Tibial artery (tissue), 4 donors: Measurements from ENCODE around the gene USP32.
A peak's percentile ranks its signal among the peaks of the same experiment; 100 is the strongest.
"Not testable (repeated sequence)": the region's sequence is repeated elsewhere in the genome, so short reads cannot be mapped to it uniquely, and the experiment has no call there.

ENCODE experiments used
- DNase-seq, 2 donors: peaks; one replicate each; pipeline ENCODE4 v3.0.0-alpha.2; 2019
- H3K27ac ChIP-seq, 2 donors: fragments of 200-600 bp; sonication (generic) in 1 of 2; 1 replicate in 1 of 2; 2 replicates in 1 of 2; pipeline ENCODE4 v1.5.1; 2018 to 2019; ENCODE audit warnings: mild to moderate bottlenecking in 1 of 2
- H3K27me3 ChIP-seq, 2 donors: fragments of 200-600 bp; sonication (generic) in 1 of 2; one replicate each; pipeline versions ENCODE4 v1.5.1 to v1.6.0; 2016 to 2019
- H3K36me3 ChIP-seq, 3 donors: fragments of 200-600 bp; sonication (generic) in 2 of 3; one replicate each; pipeline ENCODE4 v1.5.1; 2016 to 2019; ENCODE audit warnings: mild to moderate bottlenecking in 2 of 3
- H3K4me1 ChIP-seq, 4 donors: fragments of 200-600 bp; sonication (generic) in 2 of 4; 1 replicate in 3 of 4; 2 replicates in 1 of 4; pipeline ENCODE4 v1.5.1; 2016 to 2019
- H3K4me3 ChIP-seq, 2 donors: fragments of 200-600 bp; sonication (generic) in 1 of 2; 1 replicate in 1 of 2; 2 replicates in 1 of 2; pipeline ENCODE4 v1.5.1; 2018 to 2019; ENCODE audit warnings: mild to moderate bottlenecking in 2 of 2
- H3K9me3 ChIP-seq, 3 donors: fragments of 200-600 bp; sonication (generic) in 1 of 3; one replicate each; pipeline ENCODE4 v1.5.1; 2016 to 2019
- intact Hi-C: fragments of 100-400 bp; cut with DNase I; formaldehyde crosslinking; loops from one replicate; pipeline ENCODE4 v1.15.0; 2023; ENCODE audit warnings: low total_unique reads
- TF ChIP-seq, protein P1 (sequence below), 2 experiments: fragments of 200-600 bp in 1 of 2; fragments of 450-650 bp in 1 of 2; IDR thresholded peaks; one replicate each; pipeline ENCODE4 v1.5.1; 2017 to 2019; ENCODE audit warnings: antibody characterized with exemption in 2 of 2, mild to moderate bottlenecking in 1 of 2, moderate library complexity in 1 of 2

Gene USP32

DNA sequence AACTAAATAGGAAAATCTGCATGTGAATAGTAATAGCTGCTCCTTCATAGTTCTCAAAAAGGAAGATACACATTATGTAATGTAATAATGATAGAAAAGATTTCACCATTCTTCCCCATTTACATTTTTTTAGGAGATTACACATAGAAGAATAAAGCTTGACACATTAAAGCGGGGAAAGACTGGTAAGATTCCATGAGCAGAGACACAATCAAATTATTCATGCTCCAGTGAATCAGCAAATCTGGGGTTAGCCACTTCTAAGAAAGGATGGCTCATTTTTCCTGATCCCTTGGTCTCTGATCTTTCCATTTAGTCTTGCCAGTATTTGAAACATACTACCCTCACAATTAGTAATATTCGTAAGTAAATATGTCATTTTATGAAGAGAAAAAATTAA lies 160.2 kb downstream of the USP32 start:
- Histone ChIP-seq H3K27ac (no peak overlapping the region), H3K4me1 (no peaks in the 10 kb centered on the region), H3K27me3 (no peaks in the 10 kb centered on the region), H3K4me3 (no peak overlapping the region), H3K36me3 (peaks cover 16 to 24% (median 16%) of the 10 kb centered on the region in 3 donors), H3K9me3 (no peaks in the 10 kb centered on the region)
- no peak for DNase-seq
- TF ChIP-seq, protein P1, sequence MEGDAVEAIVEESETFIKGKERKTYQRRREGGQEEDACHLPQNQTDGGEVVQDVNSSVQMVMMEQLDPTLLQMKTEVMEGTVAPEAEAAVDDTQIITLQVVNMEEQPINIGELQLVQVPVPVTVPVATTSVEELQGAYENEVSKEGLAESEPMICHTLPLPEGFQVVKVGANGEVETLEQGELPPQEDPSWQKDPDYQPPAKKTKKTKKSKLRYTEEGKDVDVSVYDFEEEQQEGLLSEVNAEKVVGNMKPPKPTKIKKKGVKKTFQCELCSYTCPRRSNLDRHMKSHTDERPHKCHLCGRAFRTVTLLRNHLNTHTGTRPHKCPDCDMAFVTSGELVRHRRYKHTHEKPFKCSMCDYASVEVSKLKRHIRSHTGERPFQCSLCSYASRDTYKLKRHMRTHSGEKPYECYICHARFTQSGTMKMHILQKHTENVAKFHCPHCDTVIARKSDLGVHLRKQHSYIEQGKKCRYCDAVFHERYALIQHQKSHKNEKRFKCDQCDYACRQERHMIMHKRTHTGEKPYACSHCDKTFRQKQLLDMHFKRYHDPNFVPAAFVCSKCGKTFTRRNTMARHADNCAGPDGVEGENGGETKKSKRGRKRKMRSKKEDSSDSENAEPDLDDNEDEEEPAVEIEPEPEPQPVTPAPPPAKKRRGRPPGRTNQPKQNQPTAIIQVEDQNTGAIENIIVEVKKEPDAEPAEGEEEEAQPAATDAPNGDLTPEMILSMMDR (IDR thresholded peaks at IDR 0.05) = no peak
- intact Hi-C loops = no loop called here

DNA sequence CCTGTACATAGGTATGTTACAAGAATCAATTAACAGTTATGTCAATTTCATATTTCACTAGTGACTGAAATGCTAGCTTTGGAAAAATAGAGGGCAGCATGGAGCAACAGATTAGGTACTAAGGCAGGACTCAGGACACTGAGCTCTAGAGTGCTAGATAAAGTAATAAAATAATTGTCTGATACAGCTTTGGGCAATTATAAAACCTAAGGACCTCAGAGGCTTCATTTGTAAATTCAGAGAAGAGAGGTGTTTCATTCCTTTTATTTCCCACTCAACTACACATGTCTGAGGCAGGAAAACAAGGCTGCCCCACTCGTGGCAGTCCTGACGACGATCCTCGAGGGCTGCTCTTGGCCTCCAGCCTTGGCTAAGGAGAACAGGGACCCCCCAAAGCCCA lies 160.7 kb downstream of the USP32 start:
- TF ChIP-seq, protein P1 (IDR thresholded peaks at IDR 0.05) = peak in 1 of 2 experiments; percentile 17
- Histone ChIP-seq H3K4me1 (no peaks in the 10 kb centered on the region), H3K27ac (no peak overlapping the region), H3K9me3 (no peaks in the 10 kb centered on the region), H3K4me3 (no peak overlapping the region), H3K36me3 (peaks cover 16 to 26% (median 16%) of the 10 kb centered on the region in 3 donors), H3K27me3 (no peaks in the 10 kb centered on the region)
- intact Hi-C loops = no loop called here
- no peak for DNase-seq

- Histone ChIP-seq H3K27me3 (no peaks in the 10 kb centered on the region), H3K4me1 (no peaks in the 10 kb centered on the region), H3K27ac (no peak overlapping the region), H3K9me3 (no peaks in the 10 kb centered on the region), H3K4me3 (no peak overlapping the region), H3K36me3 (peaks cover 15 to 27% (median 17%) of the 10 kb centered on the region in 3 donors)
- no peak for DNase-seq
- TF ChIP-seq, protein P1 (IDR thresholded peaks at IDR 0.05) = no peak
- intact Hi-C loops = no loop called here
Measured at GRCh38 chr17:60230358-60230757, 161.6 kb downstream of the USP32 start.

GRCh38 chr17:60229188-60229802 lies 162.6 kb downstream of the USP32 start:
- H3K27ac ChIP-seq = no peak overlapping the region
- no peaks in the 10 kb centered on the region for H3K4me1 ChIP-seq
- H3K9me3 ChIP-seq = no peaks in the 10 kb centered on the region
- DNase-seq = no peak
- intact Hi-C loops = no loop called here
- peaks cover 18 to 27% (median 19%) of the 10 kb centered on the region in 3 donors for H3K36me3 ChIP-seq
- no peaks in the 10 kb centered on the region for H3K27me3 ChIP-seq
- TF ChIP-seq, protein P1 (IDR thresholded peaks at IDR 0.05) = no peak
- H3K4me3 ChIP-seq = no peak overlapping the region

DNA sequence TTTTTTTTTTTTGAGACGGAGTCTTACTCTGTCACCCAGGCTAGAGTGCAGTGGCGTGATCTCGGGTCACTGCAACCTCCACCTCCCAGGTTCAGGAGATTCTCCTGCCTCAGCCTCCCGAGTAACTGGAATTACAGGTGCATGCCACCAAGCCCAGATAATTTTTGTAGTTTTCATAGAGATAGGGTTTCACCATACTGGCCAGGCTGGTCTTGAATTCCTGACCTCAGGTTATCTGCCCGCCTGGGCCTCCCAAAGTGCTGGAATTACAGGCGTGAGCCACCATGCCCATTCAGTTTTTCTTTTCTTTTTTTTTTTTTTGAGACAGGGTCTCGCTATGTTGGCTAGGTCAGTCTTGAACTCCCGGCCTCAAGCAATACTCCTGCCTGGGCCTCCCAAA lies 164.7 kb downstream of the USP32 start:
- intact Hi-C loops, H3K4me1 ChIP-seq, H3K27me3 ChIP-seq, H3K4me3 ChIP-seq, H3K9me3 ChIP-seq, H3K27ac ChIP-seq, DNase-seq: not testable (repeated sequence)
- peaks cover 36 to 42% (median 36%) of the 10 kb centered on the region in 3 donors for H3K36me3 ChIP-seq

- H3K4me1 ChIP-seq = no peaks in the 10 kb centered on the region
- no peak for DNase-seq
- no peak overlapping the region for H3K4me3 ChIP-seq
- no peak overlapping the region for H3K27ac ChIP-seq
- no peaks in the 10 kb centered on the region for H3K27me3 ChIP-seq
- TF ChIP-seq, protein P1 (IDR thresholded peaks at IDR 0.05) = no peak
- H3K36me3 ChIP-seq = peaks cover 46 to 58% (median 49%) of the 10 kb centered on the region in 3 donors
- intact Hi-C loops = no loop called here
- no peaks in the 10 kb centered on the region for H3K9me3 ChIP-seq
Measured at GRCh38 chr17:60224064-60224463, 167.9 kb downstream of the USP32 start.
